ENCODE data around the gene DYSF.

Gene DYSF

GRCh38 chr2:71458413-71459083, 5.2 kb downstream of the DYSF start:
- TF ChIP-seq, protein P1, sequence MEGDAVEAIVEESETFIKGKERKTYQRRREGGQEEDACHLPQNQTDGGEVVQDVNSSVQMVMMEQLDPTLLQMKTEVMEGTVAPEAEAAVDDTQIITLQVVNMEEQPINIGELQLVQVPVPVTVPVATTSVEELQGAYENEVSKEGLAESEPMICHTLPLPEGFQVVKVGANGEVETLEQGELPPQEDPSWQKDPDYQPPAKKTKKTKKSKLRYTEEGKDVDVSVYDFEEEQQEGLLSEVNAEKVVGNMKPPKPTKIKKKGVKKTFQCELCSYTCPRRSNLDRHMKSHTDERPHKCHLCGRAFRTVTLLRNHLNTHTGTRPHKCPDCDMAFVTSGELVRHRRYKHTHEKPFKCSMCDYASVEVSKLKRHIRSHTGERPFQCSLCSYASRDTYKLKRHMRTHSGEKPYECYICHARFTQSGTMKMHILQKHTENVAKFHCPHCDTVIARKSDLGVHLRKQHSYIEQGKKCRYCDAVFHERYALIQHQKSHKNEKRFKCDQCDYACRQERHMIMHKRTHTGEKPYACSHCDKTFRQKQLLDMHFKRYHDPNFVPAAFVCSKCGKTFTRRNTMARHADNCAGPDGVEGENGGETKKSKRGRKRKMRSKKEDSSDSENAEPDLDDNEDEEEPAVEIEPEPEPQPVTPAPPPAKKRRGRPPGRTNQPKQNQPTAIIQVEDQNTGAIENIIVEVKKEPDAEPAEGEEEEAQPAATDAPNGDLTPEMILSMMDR (IDR thresholded peaks at IDR 0.05), result no peak

DNA sequence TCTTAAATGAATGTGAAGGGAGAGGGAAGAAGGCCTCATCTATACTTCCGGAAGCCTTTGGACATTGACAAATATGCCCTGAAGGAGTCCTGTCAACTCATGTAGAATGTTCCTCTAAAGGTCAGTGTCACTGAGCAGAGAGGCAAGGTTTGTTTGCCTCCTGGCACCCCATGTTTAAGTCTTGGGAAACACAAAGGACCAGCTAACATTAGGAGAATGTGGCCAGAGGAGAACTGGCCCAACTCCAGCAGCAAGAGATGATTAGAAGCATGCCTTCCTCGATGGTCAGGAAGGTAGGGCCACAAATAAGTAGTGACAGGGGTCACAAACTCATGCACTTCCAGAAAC, 5.7 kb downstream of the DYSF start:
- TF ChIP-seq, protein P1 (IDR thresholded peaks at IDR 0.05), result no peak

DNA sequence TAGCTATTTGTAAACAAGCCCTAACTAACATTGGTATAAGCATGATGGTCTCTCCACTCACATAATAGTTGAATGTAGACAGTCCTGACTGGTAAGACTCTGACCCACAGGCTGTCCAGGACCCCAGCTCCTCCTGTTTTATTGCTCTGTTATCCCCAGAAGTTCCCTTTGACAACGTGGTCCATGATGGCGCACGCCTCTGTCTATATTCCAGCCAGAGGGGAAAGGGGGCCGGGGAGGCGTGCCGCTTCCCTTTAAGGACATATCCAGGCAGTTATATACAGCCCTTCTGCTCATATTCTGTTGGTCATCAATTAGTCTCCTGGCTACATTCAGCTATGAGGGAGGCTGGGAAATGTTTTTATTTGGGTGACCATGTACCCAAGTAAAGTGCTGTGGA, 6.7 kb downstream of the DYSF start:
- TF ChIP-seq, protein P1 (IDR thresholded peaks at IDR 0.05), result no peak

DNA sequence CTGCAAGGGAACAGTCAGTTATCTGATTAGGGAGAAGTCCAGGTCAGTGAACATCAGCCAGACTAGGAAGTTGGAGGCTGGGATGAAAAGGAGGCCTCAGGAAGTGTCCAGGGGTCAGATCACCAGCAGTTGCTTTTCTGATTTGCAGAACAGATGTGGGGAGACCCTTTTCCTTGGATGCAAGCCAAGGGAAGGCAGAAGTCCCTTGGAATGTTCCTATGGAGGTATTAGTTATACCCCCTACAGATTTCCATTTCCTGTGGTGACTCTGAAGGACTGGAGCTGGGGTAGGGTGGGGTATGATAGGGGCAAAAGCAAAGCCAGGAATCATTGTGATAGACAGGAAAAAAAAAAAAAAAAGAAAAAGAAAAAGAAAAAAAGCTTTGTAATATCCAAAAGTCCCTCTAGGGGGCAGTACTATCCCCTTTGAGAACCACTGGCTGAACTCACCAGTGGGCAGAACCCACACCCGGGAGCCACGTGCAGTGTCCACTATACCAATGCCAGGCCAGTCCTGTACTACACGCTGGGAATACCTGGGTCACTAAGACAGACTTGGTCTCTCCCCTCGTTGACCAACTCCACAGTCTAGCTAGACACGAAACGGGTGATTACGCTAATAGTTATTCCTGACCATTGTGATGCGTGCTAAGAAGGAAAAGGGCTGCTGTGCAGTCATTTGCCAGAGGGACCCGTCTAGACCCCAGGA, 7.4 kb downstream of the DYSF start:
- TF ChIP-seq, protein P1 (IDR thresholded peaks at IDR 0.05), result peak; percentile 36; the same call in 1 of the 2 replicates

DNA sequence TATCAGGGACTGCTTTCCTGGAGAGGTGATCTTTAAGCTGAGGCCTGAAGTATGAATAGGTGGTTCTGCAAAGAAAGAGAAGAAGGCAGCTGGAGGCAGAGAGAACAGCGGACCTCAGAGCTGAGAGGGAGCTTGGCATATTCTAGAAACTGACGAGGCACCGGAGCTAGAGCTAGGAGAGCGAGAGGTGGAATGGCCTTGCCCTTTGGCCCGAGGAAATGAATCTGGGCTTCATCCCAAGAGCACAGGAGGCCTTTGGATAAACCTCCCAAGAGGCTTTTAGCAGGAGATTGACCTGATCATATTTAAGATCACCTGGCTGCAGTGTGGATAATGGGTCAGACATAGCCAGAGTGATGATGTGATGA, 7.9 kb downstream of the DYSF start:
- TF ChIP-seq, protein P1 (IDR thresholded peaks at IDR 0.05), result no peak

- TF ChIP-seq, protein P1 (IDR thresholded peaks at IDR 0.05), result no peak
Measured at GRCh38 chr2:71462056-71462605, 8.8 kb downstream of the DYSF start.

- TF ChIP-seq, protein P1 (IDR thresholded peaks at IDR 0.05), result no peak
Measured at GRCh38 chr2:71462641-71463341, 9.4 kb downstream of the DYSF start.
